GM12878 (cell line): ENCODE results near the gene LSAMP. TPM values are rescaled to one million over a fixed set of nuclear protein-coding genes. Genes with fewer than 3 reads are reported as not detected.

Source experiments
- ATAC-seq: fragments of 200-7000 bp; cut with Tn5 transposase; 3 replicates; pipeline ENCODE4 v1.9.1; 2020; ENCODE audit warnings: mild to moderate bottlenecking, moderate library complexity
- BruUV-seq: library from RNA; stranded (reverse); fragments of 400-500 nt; replicated peaks from 2 replicates; lab custom pipeline; 2021; lab: Mats Ljungman, UMichigan
- CTCF ChIA-PET: fragments of 300-600 bp; sonication (Branson Sonifier 250); formaldehyde crosslinking; extraction: SDS; loops from one replicate; lab custom pipeline; 2021; ENCODE audit warnings: inconsistent platforms; lab: Yijun Ruan, JAX
- POLR2A ChIA-PET: fragments of 350-600 bp; formaldehyde crosslinking; extraction: SDS; loops from one replicate; lab custom pipeline; 2021; ENCODE audit warnings: inconsistent platforms; lab: Charles Lee
- RAD21 ChIA-PET: fragments of 300-600 bp; sonication (Branson Sonifier 250); formaldehyde crosslinking; loops from one replicate; lab custom pipeline; 2023; ENCODE audit warnings: antibody characterized with exemption; ENCODE audit not compliant: unreplicated experiment; lab: Charles Lee
- SMC1A ChIA-PET: fragments of 300-600 bp; sonication (Branson Sonifier 250); formaldehyde crosslinking; loops from one replicate; lab custom pipeline; 2023; ENCODE audit not compliant: unreplicated experiment, uncharacterized antibody; lab: Charles Lee
- DNase-seq: peaks from one replicate; pipeline ENCODE4 v3.0.0-alpha.2; 2011; ENCODE audit warnings: low read depth, low spot score
- FAIRE-seq: peaks from 3 replicates; lab custom pipeline; 2011; peaks lifted over from hg19 to GRCh38; lab: Jason Lieb, UNC
- H2AFZ ChIP-seq: 2 replicates; pipeline ENCODE4 v1.6.0; 2011; ENCODE audit warnings: low read depth, low read length, control low read depth; ENCODE audit not compliant: control insufficient read depth
- H3K27ac ChIP-seq: 2 replicates; pipeline ENCODE4 v1.5.1; 2011; ENCODE audit warnings: control low read depth; ENCODE audit not compliant: control insufficient read depth, insufficient read depth
- H3K27me3 ChIP-seq, 2 experiments: replicated peaks in 1 of 2; 2 replicates each; pipeline versions ENCODE4 v1.6.0 to v1.6.1; 2011; ENCODE audit warnings: low read length in 1 of 2; ENCODE audit not compliant: control insufficient read depth in 2 of 2, insufficient read depth in 2 of 2
- H3K36me3 ChIP-seq, 2 experiments: 2 replicates each; pipeline ENCODE4 v1.5.1; 2011; ENCODE audit warnings: low read length in 1 of 2; ENCODE audit not compliant: control insufficient read depth in 2 of 2, insufficient read depth in 2 of 2
- H3K4me1 ChIP-seq: 2 replicates; pipeline ENCODE4 v1.6.1; 2011; ENCODE audit warnings: mild to moderate bottlenecking, low read length, moderate library complexity, mixed read lengths; ENCODE audit not compliant: control insufficient read depth, insufficient read depth
- H3K4me2 ChIP-seq: 2 replicates; pipeline ENCODE4 v1.6.0; 2011; ENCODE audit warnings: control low read depth; ENCODE audit not compliant: control insufficient read depth, insufficient read depth
- H3K4me3 ChIP-seq: fragments of 200-600 bp; sonication (generic); 2 replicates; pipeline ENCODE4 v1.5.1; 2016
- H3K79me2 ChIP-seq: 2 replicates; pipeline ENCODE4 v1.6.0; 2011; ENCODE audit warnings: low read length; ENCODE audit not compliant: control insufficient read depth, insufficient read depth
- H3K9ac ChIP-seq: 2 replicates; pipeline ENCODE4 v1.8.0; 2011; ENCODE audit warnings: low read length, control low read depth, mixed read lengths; ENCODE audit not compliant: control insufficient read depth, insufficient read depth
- H3K9me3 ChIP-seq: replicated peaks from 3 replicates; pipeline ENCODE4 v1.5.1; 2011; ENCODE audit warnings: mild to moderate bottlenecking, low read length; ENCODE audit not compliant: control insufficient read depth, insufficient read depth
- H4K20me1 ChIP-seq: 2 replicates; pipeline ENCODE4 v1.6.0; 2011; ENCODE audit not compliant: control insufficient read depth, insufficient read depth
- ATF2 ChIP-seq: IDR thresholded peaks from 2 replicates; pipeline ENCODE4 v1.6.1; 2012; ENCODE audit warnings: low read length, inconsistent platforms
- CBX3 ChIP-seq: fragments of 200-600 bp; sonication (generic); IDR thresholded peaks from 2 replicates; pipeline ENCODE4 v1.6.1; 2016; ENCODE audit warnings: low read depth, borderline replicate concordance
- EED ChIP-seq: sonication (generic); IDR thresholded peaks from 2 replicates; pipeline ENCODE4 v1.6.1; 2016; ENCODE audit warnings: antibody characterized with exemption, low read depth
- EGR1 ChIP-seq, 2 experiments: IDR thresholded peaks; 1 replicate in 1 of 2; 2 replicates in 1 of 2; pipeline ENCODE4 v1.6.1; 2011 to 2012; ENCODE audit warnings: low read depth in 2 of 2, low read length in 2 of 2, borderline replicate concordance in 1 of 2, mild to moderate bottlenecking in 1 of 2, moderate library complexity in 1 of 2
- ELK1 ChIP-seq: IDR thresholded peaks from 2 replicates; pipeline ENCODE4 v1.6.1; 2012; ENCODE audit warnings: low read depth, low read length, improper control_type of control experiment
- MXI1 ChIP-seq: fragments of 150-350 bp; IDR thresholded peaks from 2 replicates; pipeline ENCODE4 v1.6.1; 2011; ENCODE audit warnings: low read depth, mild to moderate bottlenecking, inconsistent platforms, low read length, improper control_type of control experiment
- PAX5 ChIP-seq: IDR thresholded peaks from 2 replicates; pipeline ENCODE4 v1.6.1; 2011; ENCODE audit warnings: low read depth, low read length, borderline replicate concordance
- POLR2AphosphoS2 ChIP-seq: IDR thresholded peaks from 2 replicates; pipeline ENCODE4 v1.6.1; 2011; ENCODE audit warnings: low read depth, mild to moderate bottlenecking, low read length, improper control_type of control experiment, moderate library complexity
- PRDM15 ChIP-seq: fragments of 450-650 bp; formaldehyde crosslinking; IDR thresholded peaks from 2 replicates; pipeline ENCODE4 v1.4.0; 2020; ENCODE audit warnings: mild to moderate bottlenecking, moderate library complexity
- RBBP5 ChIP-seq: fragments of 200-600 bp; sonication (generic); conservative IDR thresholded peaks from 2 replicates; pipeline ENCODE4 v1.6.1; 2016
- SUZ12 ChIP-seq: fragments of 200-600 bp; sonication (generic); IDR thresholded peaks from one replicate; pipeline ENCODE4 v1.6.1; 2018; ENCODE audit warnings: antibody characterized with exemption, mild to moderate bottlenecking; ENCODE audit not compliant: unreplicated experiment
- TAF1 ChIP-seq: IDR thresholded peaks from 2 replicates; pipeline ENCODE4 v1.6.1; 2011; ENCODE audit warnings: mild to moderate bottlenecking, low read depth, low read length, borderline replicate concordance
- ZNF24 ChIP-seq: fragments of 450-650 bp; IDR thresholded peaks from 2 replicates; pipeline ENCODE4 v1.6.1; 2017; ENCODE audit warnings: antibody characterized with exemption, mild to moderate bottlenecking
- WGBS: methylation state at CpG from one replicate; pipeline ENCODE4 v1.1.6; 2016; ENCODE audit warnings: low lambda C conversion rate; ENCODE audit not compliant: insufficient replicate concordance, insufficient coverage; ENCODE audit errors: missing lambda C conversion rate; 5-methylcytosine and 5-hydroxymethylcytosine counted together
- in situ Hi-C: fragments of 300-500 bp; cut with MboI; formaldehyde crosslinking; loops from 9 replicates; pipeline ENCODE4 v1.14.3; 2018; ENCODE audit warnings: mixed read lengths
- intact Hi-C: fragments of 100-400 bp; cut with micrococcal nuclease; formaldehyde crosslinking; loops from one replicate; pipeline ENCODE4 v1.14.2; 2022; ENCODE audit not compliant: unreplicated experiment
- polyA plus RNA-seq, 11 experiments: library from polyadenylated mRNA; depleted of rRNA in 4 of 11; unstranded in 6 of 11; stranded (reverse) in 5 of 11; fragments of >200 nt; fragmentation: Nextera tagmentation in 4 of 11; fragmentation: Illumina TruSeq in 1 of 11; extraction: Ambion mirVana in 4 of 11; extraction: Trizol in 1 of 11; gene quantifications; 1 replicate in 1 of 11; 2 replicates in 10 of 11; pipeline versions ENCODE4 v1.2.1 to v1.2.3, GENCODE V29; 2011 to 2016; ENCODE audit warnings: inconsistent platforms in 2 of 11, missing spikeins in 2 of 11, low read depth in 1 of 11
- total RNA-seq, 4 experiments: library from RNA; depleted of rRNA in 3 of 4; stranded (reverse); fragments of >200 nt in 3 of 4; fragmentation: Illumina TruSeq in 1 of 4; extraction: Trizol in 1 of 4; gene quantifications; 2 replicates each; pipeline versions ENCODE4 v1.2.1 to v1.2.3, GENCODE V29; 2013 to 2021

LSAMP gene
- total and polyA plus RNA-seq, 10 of the 15 experiments (the other 5 are each of a cell fraction or from before 2014, with no cell fraction given): 2.0 to 12.7 (median 6.5) TPM

GRCh38 chr3:116426036-116426435, 19.3 kb downstream of the LSAMP start (continued):
- TF ChIP-seq PRDM15 (CRISPR knock-in tag) (no peak), EED (no peak), ELK1 (no peak), MXI1 (no peak), CBX3 (no peak), ZNF24 (no peak), EGR1 (IDR thresholded peaks at IDR 0.05; ENCODE audit: borderline replicate concordance in 1 of 2, low read depth in 2 of 2, low read length in 2 of 2) (no peak)

- H3K4me3 ChIP-seq: no peak overlapping the region
- H3K4me2 ChIP-seq: no peak overlapping the region
- FAIRE-seq (no peak), ATAC-seq (no peak), DNase-seq (no peak)
- H3K36me3 ChIP-seq: no peaks in the 10 kb centered on the region
- BruUV-seq: no TSS peak
- ChIA-PET POLR2A (no interaction called here), SMC1A (interaction anchor here (1.4 to 2.5 kb wide), 2 partner anchors 9 to 23 kb away, joined by 3 to 10 read pairs; no protein-coding TSS in a partner anchor), CTCF (interaction anchor here (0.9 to 1.8 kb wide), 2 partner anchors 9 to 55 kb away, joined by 3 to 4 read pairs; no protein-coding TSS in a partner anchor), RAD21 (no interaction called here)
- intact Hi-C loops: no loop called here
- no peaks in the 10 kb centered on the region for H3K79me2 ChIP-seq
- H3K9ac ChIP-seq: no peak overlapping the region
- no peak overlapping the region for H3K27ac ChIP-seq
- in situ Hi-C loops: no loop called here
- whole genome bisulfite sequencing: 5% methylated on average over 2 of the region's 2 CpGs
- no peaks in the 10 kb centered on the region for H4K20me1 ChIP-seq
- no peaks in the 10 kb centered on the region for H3K27me3 ChIP-seq
- no peaks in the 10 kb centered on the region for H3K9me3 ChIP-seq
- no peak overlapping the region for H2AFZ ChIP-seq
- no peaks in the 10 kb centered on the region for H3K4me1 ChIP-seq
- TF ChIP-seq PAX5 (no peak), RBBP5 (no peak), SUZ12 (no peak), POLR2AphosphoS2 (no peak), TAF1 (no peak), EGR1 (IDR thresholded peaks at IDR 0.05; ENCODE audit: borderline replicate concordance in 1 of 2, low read depth in 2 of 2, low read length in 2 of 2) (no peak), PRDM15 (CRISPR knock-in tag) (no peak), ATF2 (no peak)
Observed at GRCh38 chr3:116425126-116425525, 20.2 kb downstream of the LSAMP start.
